NCI-H82 (cell line): ENCODE data around the gene ZNHIT2.
A peak's percentile ranks its signal among the peaks of the same experiment; 100 is the strongest.
"Not testable (repeated sequence)": the region's sequence is repeated elsewhere in the genome, so short reads cannot be mapped to it uniquely, and the experiment has no call there.

Source experiments
- DNase-seq: peaks from one replicate; lab custom pipeline; 2025; lab: John Stamatoyannopoulos, UW

Gene ZNHIT2

DNA sequence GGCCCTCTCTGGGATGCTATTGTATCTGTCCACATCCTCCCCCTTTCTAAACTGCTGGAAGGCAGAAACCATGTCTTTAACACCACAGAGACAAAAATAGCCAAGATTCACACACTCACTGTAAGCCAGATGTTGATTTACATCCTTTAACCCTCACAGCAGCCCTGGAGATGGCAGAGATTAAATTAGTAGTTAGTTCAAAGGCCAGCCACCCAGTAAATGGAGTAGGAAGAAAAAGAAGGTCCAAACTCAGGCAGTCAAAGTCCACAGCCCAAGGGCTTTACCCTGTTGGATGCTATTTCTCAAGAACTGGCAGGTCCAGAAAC, 2.1 kb upstream of the ZNHIT2 start:
- no peak for DNase-seq

DNA sequence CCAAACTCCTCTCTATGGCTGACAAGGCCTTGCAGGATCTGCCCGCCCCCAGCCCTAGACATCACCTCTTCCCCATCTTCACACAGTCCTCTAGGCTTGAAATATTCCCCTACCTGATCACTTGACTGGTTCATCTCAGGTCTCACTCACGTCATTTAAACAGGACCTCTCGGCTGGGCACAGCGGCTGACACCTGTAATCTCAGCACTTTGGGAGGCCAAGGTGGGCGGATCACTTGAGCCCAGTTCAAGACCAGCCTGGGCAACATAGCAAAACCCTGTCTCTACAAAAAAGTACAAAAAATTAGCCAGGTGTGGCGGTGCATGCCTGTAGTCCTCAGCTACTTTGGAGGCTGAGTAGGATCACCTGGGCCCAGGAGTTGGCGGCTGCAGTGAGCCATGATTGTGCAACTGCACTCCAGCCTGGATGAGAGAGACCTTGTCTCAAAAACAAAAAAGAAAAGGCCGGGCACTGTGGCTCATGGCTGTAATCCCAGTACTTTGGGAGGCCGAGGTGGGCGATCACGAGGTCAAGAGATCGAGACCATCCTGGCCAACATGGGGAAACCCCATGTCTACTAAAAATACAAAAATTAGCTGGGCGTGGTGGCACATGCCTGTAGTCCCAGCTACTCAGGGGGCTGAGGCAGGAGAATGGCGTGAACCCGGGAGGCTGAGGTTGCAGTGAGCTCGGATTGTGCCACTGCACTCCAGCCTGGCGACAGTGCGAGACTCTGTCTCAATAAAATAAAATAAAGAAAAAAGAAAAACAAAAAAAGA, 1.6 kb upstream of the ZNHIT2 start:
- DNase-seq: not testable (repeated sequence)

DNA sequence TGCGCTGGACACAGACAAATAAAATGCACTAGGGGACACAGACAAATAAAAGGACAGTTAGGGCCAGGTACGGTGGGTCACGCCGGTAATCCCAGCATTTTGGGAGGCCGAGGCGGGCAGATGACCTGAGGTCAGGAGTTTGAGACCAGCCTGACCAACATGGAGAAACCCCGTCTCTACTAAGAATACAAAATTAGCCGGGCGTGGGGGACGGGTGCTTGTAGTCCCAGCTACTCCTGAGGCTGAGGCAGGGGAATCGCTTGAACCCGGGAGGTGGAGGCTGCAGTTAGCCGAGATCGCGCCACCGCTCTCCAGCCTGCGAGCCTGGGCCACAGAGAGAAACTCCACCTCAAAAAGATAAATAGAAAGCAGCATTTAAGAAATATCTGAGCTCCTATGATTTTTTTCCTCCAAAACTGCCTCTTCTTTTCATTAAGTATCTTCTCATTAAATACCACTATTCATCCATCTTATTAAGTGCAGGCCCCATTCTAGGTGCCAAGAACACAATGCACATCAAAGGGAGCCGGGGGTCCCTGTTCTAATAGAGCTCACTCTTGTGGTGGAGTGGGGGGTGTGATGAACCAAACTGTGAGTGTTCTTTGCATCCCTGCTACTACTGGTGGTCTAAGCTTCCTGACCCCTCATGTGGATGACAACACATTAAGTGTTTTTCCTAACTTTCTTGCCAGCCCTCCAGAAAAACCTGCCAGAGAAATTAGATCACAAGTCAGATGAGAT, 766 bp upstream of the ZNHIT2 start:
- DNase-seq: no peak

DNA sequence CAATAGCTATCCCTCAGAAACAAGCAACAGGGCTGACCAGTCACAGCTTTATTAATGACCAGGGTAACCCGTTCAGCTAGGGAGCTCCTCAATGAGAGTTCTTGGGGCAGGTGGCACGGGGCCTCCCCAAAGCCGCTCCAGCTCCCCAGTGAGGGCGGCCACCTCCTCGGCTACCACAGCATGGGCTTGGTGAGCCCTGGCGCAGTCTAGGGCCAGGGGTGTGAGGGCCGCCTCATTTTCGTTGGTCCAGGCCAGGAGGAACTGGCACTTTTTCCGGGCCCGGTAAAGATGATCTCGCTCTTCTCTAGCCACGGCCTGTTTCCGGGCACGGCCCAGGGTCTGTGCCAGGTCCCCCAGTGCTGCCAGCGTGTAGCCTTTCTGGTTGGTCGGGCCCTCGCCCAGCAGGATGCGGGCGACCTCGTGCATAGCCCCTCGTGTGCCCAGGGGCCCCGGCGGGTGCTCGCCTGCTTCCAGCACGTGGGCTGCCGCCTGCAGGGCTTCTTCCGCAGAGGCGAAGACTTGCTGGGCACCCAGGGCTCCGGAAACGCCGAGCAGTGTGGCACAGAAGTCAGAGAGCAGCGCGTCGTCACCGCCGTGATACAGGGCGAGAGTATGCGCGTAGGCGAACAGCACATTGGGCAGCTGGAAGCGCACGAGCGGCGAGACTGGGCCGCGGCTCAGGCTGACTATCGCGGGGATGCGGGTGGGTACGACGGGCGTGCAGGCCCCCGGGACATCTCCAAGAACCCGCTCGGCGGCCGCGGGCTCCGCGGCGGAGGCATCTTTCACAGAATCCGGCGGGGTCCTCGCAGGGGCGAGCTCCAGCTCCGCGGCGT, 913 bp downstream of the ZNHIT2 start:
- DNase-seq: peak; percentile 40

DNA sequence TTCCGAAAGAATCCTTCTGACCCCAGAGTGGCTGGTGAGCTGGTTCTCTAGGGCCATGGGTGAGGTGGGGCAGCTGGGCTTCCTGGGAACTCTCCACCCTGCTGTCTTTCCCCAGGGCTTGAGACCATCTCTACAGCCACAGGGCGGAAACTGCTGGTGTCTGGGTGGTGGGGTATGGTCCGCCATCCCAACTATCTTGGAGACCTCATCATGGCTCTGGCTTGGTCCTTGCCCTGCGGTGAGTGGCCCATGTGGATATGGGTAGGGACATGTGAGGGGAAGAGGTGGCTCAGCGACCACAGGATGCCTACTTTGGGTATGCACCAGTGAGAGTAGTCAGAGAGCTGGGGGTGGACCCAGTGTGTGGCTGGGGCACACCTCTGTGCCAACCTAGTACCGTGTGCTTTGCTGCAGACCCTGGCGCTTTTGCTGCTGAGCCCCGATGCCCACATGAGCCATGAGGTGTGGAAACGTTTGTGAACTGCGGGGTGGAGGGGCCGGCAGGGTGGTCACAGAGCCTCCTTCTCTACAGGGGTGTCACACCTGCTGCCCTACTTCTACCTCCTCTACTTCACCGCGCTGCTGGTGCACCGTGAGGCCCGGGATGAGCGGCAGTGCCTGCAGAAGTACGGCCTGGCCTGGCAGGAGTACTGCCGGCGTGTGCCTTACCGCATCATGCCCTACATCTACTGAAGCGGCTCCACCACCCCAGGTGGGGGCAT, 2.0 kb downstream of the ZNHIT2 start:
- no peak for DNase-seq

DNA sequence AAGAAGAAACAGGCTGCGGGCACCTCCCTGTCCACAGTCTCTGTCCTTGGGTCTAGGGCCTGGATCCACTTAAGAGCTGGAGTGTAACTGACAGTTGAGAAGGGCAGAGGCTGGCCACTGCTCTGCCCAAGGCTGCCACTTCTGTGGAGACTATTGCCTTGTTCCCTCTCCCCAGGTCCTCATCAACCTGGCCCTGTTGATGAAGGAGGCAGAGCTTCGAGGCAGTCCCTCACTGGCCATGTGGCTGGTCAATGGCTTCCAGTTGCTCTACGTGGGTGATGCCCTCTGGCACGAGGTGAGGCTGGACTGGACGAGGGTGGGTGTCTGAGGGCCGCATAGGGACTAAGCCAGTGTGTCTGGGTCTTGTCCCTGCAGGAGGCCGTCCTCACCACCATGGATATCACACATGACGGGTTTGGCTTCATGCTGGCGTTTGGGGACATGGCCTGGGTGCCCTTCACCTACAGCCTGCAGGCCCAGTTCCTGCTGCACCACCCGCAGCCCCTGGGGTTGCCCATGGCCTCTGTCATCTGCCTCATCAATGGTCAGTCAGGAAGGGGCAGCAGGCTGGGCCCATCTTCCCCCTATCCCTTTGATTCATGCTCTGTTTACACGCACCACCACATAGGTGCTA, 2.8 kb downstream of the ZNHIT2 start:
- DNase-seq: no peak

DNA sequence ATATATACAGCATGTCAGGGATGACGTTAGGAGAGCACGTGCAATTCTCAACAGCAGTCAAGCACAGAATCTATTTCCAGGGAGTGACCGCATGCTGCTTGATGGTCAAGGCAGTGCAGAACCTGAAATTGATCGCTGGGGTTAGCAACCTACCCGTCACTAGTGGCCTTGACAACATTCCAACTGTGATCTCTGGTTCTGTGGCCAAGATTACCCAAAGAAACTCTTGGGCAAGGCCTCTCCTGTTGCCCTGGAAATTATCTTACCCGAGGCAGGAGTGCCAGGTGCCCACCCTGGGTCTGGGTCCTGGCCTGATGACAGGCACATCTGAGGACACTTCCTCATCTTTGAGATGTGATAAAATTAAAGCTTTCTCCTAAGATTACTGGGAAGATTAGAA, 3.7 kb downstream of the ZNHIT2 start:
- DNase-seq: no peak

DNA sequence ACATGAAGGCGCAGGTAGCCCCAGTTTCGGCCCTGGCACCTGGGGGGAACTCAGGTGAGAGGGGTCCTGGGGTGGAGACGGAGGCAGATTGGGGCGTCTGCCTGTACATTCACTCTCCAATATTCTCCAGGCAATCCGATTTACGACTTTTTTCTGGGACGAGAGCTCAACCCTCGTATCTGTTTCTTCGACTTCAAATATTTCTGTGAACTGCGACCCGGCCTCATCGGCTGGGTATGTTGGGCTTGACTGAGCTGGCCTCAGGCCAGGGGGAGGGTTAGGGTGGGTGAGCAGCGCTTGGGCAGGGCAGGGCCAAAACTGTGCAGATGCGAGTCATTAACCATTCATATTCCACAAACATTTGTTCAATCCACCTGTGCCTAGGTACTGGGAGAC, 4.1 kb downstream of the ZNHIT2 start:
- no peak for DNase-seq

DNA sequence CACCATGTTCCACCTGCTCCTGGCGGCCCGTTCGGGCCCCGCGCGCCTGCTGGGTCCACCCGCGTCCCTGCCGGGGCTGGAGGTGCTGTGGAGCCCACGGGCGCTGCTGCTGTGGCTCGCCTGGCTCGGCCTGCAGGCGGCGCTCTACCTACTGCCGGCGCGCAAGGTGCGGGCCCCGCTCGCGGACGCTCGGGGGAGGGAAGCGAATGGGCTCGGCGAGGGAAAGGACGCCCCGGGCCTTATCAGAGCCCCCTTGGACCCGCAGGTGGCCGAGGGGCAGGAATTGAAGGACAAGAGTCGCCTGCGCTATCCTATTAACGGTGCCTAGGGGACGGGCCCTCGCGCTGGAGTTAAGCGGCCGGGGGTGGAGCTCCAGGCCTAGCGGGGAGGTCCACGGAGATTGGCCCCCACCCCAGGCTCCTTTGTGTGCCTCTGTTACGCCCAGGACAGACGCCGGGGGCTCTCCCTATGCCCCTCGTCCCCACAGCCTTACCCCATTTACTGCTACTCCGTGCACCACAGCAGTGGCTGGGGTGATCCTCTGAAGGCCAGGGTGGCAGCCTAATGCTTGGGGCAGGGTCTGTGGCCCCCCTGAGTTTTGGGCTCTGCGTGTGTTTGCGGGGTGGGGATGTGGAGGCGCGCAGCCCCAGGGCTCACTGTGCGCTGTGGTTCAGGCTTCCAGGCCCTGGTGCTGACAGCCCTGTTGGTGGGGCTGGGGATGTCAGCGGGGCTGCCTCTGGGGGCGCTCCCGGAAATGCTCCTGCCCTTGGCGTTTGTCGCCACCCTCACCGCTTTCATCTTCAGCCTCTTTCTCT, 4.7 kb downstream of the ZNHIT2 start:
- peak; percentile 67 for DNase-seq

DNA sequence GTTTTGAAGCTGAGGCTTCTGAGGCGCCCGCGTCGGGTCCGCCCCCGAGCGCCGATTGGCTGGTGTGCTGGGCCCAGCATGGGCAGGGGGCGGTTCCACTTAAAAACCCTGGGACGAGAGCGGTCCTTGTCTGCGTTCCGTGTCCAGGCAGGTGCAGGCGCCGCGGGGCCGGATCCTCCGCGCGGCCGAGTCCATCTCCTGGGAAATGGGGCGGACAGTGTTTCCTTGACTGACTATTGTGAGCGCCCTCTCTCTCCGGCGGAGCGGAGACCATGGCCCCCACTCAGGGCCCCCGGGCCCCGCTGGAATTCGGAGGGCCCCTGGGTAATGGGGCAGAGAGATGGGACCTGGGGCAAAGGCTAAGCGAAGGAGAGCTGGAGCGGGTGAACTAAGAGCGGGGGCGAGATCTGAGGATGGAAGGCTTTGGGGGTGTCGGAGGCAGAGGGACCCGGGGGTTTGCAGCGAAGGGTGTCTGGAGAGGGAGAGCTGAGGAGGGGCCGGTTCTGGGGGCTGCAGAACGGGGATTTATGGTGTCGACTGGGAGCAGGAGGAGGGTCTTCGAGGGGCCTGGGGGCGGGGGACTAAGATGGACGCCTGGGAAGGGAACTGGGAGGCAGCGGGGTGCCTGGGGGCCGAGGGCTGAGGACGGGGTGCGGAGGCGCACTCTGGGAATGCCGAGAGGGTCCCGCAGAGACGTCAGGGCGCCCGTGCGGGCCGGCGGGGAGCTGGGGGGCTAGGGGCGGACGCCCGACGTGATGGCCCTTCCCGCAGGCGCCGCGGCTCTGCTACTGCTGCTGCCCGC, 5.6 kb downstream of the ZNHIT2 start, which contains the start of gene TM7SF2:
Gene TM7SF2 (plus strand): TSS at position 129 of the 802 bp plus-strand sequence. CDS start 144 bp downstream, at position 273.
- DNase-seq: peak; percentile 97

DNA sequence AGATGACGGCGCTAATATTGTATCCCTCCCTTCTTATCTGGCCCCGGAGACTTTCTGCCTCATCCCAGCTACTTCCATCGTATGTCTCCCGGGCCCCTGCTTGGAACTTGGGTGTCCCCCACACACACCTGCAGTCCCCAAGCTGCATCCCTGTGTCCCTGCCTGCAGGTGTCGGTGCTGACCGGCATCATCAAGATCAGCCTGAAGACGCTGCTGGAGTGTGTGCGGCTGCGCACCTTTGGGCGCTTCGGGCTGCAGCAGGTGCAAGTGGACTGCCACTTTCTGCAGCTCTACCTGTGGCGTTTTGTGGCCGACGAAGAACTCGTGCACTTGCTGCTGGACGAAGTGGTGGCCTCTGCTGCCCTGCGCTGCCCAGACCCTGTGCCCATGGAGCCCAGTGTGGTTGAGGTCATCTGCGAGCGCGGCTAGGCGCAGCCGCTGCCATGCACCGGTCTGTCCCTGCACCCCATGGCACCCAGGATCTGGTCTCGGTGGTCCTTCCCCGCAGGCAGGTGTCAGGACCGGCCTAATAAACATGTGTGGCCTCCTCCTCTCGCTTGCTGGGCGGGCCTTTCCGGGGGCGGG, 6.2 kb downstream of the ZNHIT2 start:
- DNase-seq: no peak

DNA sequence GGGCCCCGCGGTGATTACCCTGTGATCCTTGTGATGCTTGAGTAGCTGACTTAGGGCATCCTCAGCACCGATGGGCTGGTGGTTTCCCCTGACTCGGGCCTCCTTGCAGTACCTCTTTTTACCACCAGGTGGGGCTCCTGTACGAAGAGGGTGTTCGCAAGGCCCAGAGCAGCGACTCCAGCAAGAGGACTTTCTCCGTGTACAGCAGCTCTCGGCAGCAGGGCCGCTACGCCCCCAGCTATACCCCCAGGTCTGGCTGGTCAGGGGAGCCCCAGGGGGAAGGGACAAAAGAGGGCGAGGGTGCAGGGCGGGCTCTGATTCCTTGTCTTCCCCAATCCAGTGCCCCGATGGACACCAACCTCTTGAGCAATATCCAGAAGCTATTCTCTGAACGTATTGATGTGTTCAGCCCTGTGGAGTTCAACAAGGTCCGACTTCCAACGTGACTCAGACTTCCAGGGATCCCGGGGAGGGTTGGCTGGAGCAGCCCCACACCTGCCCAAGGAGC, 7.1 kb downstream of the ZNHIT2 start:
- DNase-seq: peak; percentile 87

DNA sequence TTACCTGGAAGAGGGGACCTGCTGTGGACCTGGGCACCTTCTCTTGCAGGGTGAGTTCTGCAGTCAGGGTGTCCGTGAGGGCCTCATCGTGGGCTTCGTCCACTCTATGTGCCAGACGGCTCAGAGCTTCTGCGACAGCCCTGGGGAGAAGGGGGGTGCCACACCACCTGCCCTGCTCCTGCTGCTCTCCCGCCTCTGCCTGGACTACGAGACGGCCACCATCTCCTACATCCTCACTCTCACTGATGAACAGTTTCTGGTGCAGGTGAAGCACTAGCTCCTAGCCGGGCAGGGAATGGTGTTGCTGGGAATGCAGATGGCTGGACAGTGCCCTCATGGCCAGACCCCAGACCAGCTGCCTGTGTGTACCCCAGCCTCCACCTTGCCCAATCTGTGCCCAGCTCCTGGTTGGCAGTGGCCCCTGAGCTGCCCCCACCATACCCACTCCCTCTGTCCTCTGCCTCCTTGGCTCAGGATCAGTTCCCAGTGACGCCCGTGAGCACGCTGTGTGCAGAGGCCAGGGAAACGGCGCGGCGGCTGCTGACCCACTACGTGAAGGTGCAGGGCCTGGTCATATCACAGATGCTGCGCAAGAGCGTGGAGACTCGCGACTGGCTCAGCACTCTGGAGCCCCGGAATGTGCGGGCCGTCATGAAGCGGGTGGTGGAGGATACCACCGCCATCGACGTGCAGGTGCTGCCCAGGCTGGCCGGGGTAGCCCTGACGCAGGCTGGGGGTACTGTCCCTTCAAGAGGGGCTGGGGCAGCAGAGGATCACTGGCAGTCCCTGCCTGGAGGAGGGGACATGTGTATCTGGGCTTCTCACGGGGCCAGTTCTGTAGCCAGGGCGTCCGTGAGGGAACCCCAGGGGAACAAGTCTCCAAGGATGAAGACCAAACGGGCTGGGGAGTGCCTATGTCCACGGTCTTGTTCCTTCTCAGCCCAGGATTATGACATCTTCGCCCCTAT, 8.0 kb downstream of the ZNHIT2 start:
- DNase-seq: no peak

DNA sequence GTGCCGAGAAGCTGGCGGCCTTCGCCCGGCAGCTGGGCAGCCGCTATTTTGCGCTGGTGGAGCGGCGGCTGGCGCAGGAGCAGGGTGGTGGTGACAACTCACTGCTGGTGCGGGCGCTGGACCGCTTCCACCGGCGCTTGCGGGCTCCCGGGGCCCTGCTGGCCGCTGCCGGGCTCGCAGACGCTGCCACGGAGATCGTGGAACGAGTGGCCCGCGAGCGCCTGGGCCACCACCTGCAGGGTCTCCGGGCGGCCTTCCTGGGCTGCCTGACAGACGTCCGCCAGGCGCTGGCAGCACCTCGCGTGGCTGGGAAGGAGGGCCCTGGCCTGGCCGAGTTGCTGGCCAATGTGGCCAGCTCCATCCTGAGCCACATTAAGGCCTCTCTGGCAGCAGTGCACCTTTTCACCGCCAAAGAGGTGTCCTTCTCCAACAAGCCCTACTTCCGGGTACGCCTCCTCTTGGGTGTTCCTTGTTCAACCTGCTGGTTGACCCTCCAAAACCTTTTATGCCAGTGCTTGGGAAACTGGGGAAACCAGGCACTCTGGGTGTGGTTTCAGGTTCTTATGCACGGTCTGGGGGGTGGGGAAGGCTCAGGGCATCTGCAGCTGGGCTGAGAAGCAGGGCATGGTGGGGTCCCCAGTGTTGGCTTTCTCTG, 8.9 kb downstream of the ZNHIT2 start:
- no peak for DNase-seq

DNA sequence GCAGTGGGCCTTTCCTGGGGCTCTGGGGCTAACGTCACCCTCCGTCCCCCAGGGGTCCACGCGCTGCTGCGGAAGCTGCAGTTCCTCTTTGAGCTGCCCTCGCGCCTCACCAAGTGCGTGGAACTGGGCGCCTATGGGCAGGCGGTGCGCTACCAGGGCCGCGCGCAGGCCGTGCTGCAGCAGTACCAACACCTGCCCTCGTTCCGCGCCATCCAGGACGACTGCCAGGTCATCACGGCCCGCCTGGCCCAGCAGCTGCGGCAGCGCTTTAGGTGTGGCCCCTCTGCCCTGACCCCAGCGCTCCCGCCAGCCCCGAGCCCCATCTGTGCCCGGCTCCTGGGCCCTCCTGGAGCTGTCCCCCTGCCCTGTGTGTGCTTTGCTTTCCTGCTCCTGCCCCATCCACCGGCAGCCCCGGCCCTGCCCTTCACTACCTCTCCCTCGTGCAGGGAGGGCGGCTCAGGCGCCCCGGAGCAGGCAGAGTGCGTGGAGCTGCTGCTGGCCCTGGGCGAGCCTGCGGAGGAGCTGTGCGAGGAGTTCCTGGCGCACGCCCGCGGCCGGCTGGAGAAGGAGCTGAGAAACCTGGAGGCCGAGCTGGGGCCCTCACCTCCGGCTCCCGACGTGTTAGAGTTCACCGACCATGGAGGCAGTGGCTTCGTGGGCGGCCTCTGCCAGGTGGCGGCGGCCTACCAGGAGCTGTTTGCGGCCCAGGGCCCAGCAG, 9.6 kb downstream of the ZNHIT2 start:
- no peak for DNase-seq

DNA sequence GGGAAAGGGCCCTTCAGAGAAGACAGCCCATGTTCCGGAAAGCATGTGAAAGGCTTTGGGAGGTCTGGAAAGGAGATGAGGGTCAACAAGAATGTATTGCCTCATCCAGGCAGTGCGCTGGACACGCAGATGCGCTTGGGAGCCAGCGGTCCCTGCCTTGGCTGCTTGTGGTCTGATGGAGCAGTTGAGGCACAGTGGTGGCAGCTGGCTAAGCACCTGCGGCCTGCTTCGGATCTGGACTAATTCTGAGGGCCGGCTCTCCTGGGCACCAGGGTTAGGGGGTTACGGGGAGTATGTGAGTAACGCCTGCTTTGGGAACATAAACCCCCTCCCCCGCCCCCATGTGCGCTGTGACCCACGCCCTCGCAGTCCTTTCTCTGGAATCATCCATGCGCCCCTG, 10.4 kb downstream of the ZNHIT2 start:
- no peak for DNase-seq

DNA sequence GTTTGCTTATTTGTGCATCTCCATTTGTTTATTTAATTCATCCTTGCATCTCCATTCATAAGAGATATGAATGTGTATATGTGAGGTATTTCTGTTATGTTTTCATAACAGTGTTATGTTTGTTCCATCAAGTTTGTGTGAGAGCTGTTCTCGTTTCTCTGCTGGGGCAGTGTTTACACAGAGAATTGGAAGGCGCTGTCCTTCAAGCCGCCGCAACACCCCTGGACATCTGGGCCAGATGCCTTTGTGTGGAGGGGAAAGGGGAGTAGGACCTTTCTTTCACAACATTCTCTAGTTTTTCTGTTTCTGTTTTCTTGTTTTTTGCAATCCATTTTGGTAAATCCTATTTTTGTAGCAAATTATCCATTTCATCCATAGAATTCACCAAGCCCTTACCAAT, 12.9 kb downstream of the ZNHIT2 start:
- DNase-seq: no peak
